ENCODE data around the gene RERE.

- TF ChIP-seq CTCF (IDR thresholded peaks at IDR 0.05) (no peak), POLR2A (IDR thresholded peaks at IDR 0.05) (no peak)
Observed at GRCh38 chr1:8841395-8841794, 24.0 kb upstream of the RERE start.

Measured in adrenal gland (tissue), 5 donors.